AG09319 (cell line): Measurements from ENCODE around the gene COL4A3.
"Not testable (repeated sequence)": the region's sequence is repeated elsewhere in the genome, so short reads cannot be mapped to it uniquely, and the experiment has no call there.

ENCODE experiments used
- DNase-seq: peaks from one replicate; pipeline ENCODE4 v3.0.0-alpha.2; 2010; ENCODE audit warnings: low read depth; ENCODE audit errors: extremely low read depth
- TF ChIP-seq, protein P1 (sequence below): IDR thresholded peaks from 2 replicates; pipeline ENCODE4 v1.5.1; 2011; ENCODE audit warnings: low read depth, mild to moderate bottlenecking, inconsistent platforms, low read length, moderate library complexity

Gene COL4A3

GRCh38 chr2:227154986-227155774, 9.2 kb upstream of the COL4A3 start:
- no peak for DNase-seq
- TF ChIP-seq, protein P1, sequence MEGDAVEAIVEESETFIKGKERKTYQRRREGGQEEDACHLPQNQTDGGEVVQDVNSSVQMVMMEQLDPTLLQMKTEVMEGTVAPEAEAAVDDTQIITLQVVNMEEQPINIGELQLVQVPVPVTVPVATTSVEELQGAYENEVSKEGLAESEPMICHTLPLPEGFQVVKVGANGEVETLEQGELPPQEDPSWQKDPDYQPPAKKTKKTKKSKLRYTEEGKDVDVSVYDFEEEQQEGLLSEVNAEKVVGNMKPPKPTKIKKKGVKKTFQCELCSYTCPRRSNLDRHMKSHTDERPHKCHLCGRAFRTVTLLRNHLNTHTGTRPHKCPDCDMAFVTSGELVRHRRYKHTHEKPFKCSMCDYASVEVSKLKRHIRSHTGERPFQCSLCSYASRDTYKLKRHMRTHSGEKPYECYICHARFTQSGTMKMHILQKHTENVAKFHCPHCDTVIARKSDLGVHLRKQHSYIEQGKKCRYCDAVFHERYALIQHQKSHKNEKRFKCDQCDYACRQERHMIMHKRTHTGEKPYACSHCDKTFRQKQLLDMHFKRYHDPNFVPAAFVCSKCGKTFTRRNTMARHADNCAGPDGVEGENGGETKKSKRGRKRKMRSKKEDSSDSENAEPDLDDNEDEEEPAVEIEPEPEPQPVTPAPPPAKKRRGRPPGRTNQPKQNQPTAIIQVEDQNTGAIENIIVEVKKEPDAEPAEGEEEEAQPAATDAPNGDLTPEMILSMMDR = no peak

GRCh38 chr2:227160164-227160563, 4.3 kb upstream of the COL4A3 start:
- TF ChIP-seq, protein P1 = no peak
- DNase-seq = no peak

GRCh38 chr2:227161947-227162346, 2.5 kb upstream of the COL4A3 start:
- TF ChIP-seq, protein P1 = no peak
- no peak for DNase-seq

GRCh38 chr2:227163485-227163997, 883 bp upstream of the COL4A3 start:
- DNase-seq = no peak

GRCh38 chr2:227164763-227165291, 403 bp downstream of the COL4A3 start:
- TF ChIP-seq, protein P1 = no peak
- DNase-seq = no peak

More at GRCh38 chr2:227163485-227163997, 883 bp upstream of the COL4A3 start:
- TF ChIP-seq, protein P1 = no peak

DNA sequence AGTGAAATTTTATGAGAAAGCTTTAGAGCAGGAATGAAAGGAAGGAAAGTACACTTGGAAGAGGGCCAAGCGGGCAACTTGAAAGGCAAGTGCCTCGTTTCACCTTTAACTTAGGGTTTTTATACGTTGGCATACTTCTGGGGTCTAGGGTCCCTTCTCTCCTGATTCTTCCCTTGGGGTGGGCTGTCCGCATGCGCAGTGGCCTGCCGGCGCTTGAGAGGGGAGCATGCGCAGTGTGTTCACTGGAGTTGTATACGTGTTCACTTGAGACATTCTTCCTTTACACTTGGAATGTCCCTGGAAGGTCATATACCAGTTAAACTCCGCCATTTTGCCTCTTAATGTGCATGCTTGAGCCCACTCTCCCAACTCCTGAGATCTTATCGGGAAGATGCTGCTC, 7.4 kb downstream of the COL4A3 start:
- DNase-seq = not testable (repeated sequence)

DNA sequence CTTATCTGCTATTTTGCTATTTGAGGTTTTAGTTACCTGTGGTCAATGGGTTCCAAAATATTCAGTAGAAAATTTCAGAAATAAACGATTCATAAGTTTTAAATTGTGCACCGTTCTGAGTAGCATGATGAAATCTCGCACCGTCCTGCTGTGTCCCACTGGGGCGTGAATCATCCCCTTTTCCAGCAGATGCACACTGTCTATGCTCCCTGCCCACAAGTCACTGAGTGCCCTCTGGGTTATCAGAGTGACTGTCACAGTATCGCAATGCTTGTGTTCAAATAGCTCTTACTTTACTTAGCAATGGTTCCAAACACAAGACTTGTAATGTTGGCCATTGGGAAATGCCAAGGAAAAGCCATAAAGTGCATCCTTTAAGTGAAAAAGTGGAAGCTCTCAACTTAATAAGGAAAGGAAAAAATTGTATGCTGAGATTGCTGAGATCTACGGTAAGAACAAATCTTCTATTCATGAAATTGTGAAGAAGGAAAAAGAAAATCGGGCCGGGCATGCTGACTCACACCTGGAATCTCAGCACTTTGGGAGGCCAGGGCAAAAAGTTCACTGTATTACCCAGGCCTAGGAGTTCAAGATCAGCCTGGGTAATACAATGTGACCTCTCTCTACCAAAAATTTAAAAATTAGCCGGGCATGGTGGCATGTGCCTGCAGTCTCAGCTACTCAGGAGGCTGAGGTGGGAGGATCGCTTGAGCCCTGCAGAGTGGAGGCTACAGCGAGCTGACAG, 13.3 kb downstream of the COL4A3 start:
- no peak for DNase-seq
- TF ChIP-seq, protein P1 = no peak
